Measurements from ENCODE around the gene CALR.

DNA sequence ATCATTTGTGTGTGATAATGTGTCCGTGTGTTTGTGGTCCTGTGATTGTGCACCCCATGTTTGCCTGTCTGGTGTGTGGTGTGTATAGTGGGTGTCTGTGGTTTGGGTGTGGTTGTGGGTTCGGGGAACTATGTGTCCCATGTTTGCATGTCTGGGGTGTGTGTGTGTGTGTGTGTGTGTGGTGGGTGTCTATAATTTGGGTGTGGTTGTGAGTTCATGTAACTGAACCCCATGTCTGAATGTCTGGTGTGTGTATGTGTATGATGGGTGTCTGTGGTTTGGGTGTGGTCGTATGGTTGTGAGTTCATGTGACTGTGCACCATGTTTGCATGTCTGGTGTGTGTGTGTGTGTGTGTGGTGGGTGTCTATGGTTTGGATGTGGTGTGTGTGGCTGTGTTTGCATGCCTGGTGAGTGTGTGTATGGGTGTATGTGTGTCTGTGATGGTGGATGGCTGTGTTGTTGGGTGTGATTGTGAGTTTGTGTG lies 45.8 kb downstream of the CALR start:
- TF ChIP-seq, protein P1, sequence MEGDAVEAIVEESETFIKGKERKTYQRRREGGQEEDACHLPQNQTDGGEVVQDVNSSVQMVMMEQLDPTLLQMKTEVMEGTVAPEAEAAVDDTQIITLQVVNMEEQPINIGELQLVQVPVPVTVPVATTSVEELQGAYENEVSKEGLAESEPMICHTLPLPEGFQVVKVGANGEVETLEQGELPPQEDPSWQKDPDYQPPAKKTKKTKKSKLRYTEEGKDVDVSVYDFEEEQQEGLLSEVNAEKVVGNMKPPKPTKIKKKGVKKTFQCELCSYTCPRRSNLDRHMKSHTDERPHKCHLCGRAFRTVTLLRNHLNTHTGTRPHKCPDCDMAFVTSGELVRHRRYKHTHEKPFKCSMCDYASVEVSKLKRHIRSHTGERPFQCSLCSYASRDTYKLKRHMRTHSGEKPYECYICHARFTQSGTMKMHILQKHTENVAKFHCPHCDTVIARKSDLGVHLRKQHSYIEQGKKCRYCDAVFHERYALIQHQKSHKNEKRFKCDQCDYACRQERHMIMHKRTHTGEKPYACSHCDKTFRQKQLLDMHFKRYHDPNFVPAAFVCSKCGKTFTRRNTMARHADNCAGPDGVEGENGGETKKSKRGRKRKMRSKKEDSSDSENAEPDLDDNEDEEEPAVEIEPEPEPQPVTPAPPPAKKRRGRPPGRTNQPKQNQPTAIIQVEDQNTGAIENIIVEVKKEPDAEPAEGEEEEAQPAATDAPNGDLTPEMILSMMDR (IDR thresholded peaks at IDR 0.05; ENCODE audit: insufficient read depth, low read depth, low read length) = no peak
- no peak for TF ChIP-seq EZH2 (IDR thresholded peaks at IDR 0.05; ENCODE audit: insufficient read depth, low read length)

Data from astrocyte (in vitro differentiated cells and primary cell).